Upper lobe of left lung (tissue), 4 donors: ENCODE data around the gene PABPN1L.

Experiments
- CTCF ChIP-seq, 6 experiments: fragments of 450-650 bp in 4 of 6; fragments of 200-600 bp in 2 of 6; sonication (generic) in 2 of 6; IDR thresholded peaks; one replicate each; pipeline ENCODE4 v1.5.1; 2016 to 2019; ENCODE audit warnings: antibody characterized with exemption in 6 of 6
- POLR2A ChIP-seq, 4 donors: fragments of 450-650 bp; IDR thresholded peaks; one replicate each; pipeline ENCODE4 v1.5.1; 2016 to 2017; ENCODE audit warnings: antibody characterized with exemption in 4 of 4, mild to moderate bottlenecking in 2 of 4

- no peak for TF ChIP-seq CTCF (IDR thresholded peaks at IDR 0.05)
- no peak for TF ChIP-seq POLR2A (IDR thresholded peaks at IDR 0.05)
Observed at GRCh38 chr16:88842806-88843205, 23.7 kb downstream of the PABPN1L start.
